Measurements from ENCODE around the gene TJAP1. TPM values are rescaled to one million over a fixed set of nuclear protein-coding genes. Genes with fewer than 3 reads are reported as not detected.
"Not testable (repeated sequence)": the region's sequence is repeated elsewhere in the genome, so short reads cannot be mapped to it uniquely, and the experiment has no call there.

TJAP1 gene
- total RNA-seq, 2 experiments from 2014 or later, result 23.0 to 24.6 TPM

DNA sequence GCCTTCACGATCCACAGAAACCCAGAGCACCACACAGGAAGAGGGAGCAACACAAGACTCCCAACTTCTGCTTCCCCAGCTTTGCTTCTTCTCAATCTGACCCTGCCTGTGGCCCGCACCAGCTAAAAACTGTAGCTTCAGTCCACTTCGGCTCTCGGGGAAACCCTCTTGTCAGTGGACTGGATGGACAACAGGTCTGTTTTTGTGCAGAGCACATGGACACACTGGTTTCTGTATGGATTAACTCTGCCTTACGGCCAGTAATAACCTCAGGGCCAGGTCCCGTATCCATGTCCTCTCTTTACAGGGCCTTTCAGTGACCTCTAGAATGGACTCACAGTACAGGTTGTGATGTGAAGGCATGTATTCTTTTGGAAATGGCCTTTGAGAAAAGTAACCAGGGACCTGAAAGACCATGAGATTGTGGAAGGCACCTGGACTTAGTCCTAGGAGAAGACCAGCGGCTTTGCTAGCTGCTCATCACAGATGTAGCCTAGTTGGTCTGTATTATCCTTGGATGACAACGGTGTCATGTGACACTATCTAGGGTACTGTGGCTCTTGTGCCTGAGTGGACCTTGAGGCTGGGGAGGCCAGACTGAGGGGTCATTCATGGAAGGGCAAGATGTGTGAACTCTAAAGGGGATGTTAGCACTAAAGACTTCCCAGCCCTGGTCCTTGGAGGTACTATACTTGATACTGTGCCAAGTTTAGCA, 45.3 kb downstream of the TJAP1 start:
- peaks cover 44% of the 10 kb centered on the region for H3K36me3 Mint-ChIP-seq (ENCODE audit: low read depth)
- peak overlapping the region; percentile 28 for H3K27ac Mint-ChIP-seq
- H3K27me3 Mint-ChIP-seq (ENCODE audit: low read depth), result no peaks in the 10 kb centered on the region
- intact Hi-C loops (cut with micrococcal nuclease), result no loop called here
- CTCF ChIA-PET, result interaction anchor here (1.1 to 1.9 kb wide), 2 partner anchors 15 to 29 kb away, joined by 3 to 9 read pairs; no protein-coding TSS in a partner anchor
- H3K9me3 Mint-ChIP-seq, result no peaks in the 10 kb centered on the region
- no peak for DNase-seq
- no peak overlapping the region for H3K4me3 Mint-ChIP-seq
- H3K4me1 Mint-ChIP-seq (ENCODE audit: low read depth), result peaks cover 3% of the 10 kb centered on the region

DNA sequence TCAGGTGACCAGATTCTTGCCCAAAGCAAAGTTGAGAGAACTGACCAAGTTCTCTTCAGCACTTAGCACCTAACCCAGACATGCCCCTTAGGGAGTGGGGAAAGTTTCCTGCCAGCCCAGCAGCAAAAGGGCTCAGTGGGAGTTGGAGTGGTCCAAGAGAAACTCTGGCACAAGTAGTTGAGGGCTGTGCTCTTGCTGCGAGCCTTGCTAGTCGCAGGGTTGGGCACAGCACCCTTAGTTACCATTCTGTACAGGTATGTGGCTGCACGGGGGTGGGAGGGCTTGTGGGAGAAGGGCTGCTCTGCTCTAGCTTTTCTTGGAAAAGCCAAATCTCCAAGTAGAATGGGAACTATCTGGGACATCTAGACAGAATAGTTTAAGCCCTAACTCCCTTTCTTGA, 45.9 kb downstream of the TJAP1 start:
- CTCF ChIA-PET, result no interaction called here
- Mint-ChIP-seq H3K9me3 (no peaks in the 10 kb centered on the region), H3K4me1 (ENCODE audit: low read depth) (peaks cover 3% of the 10 kb centered on the region), H3K27me3 (ENCODE audit: low read depth) (no peaks in the 10 kb centered on the region), H3K36me3 (ENCODE audit: low read depth) (peaks cover 46% of the 10 kb centered on the region), H3K27ac (no peak overlapping the region), H3K4me3 (no peak overlapping the region)
- intact Hi-C loops (cut with micrococcal nuclease), result no loop called here
- DNase-seq, result no peak

- Mint-ChIP-seq H3K27me3 (ENCODE audit: low read depth) (no peaks in the 10 kb centered on the region), H3K9me3 (no peaks in the 10 kb centered on the region), H3K27ac (peak overlapping the region; percentile 65), H3K4me1 (ENCODE audit: low read depth) (peaks cover 3% of the 10 kb centered on the region), H3K4me3 (no peak overlapping the region), H3K36me3 (ENCODE audit: low read depth) (peaks cover 50% of the 10 kb centered on the region)
- CTCF ChIA-PET, result interaction anchor here (0.6 to 0.9 kb wide), 2 partner anchors 36 to 295 kb away, joined by 3 to 4 read pairs; partner anchors contain the start of gene DNPH1
- intact Hi-C loops (cut with micrococcal nuclease), result no loop called here
- no peak for DNase-seq
These were observed 47.2 kb downstream of the TJAP1 start for GRCh38 chr6:43524483-43524961.

DNA sequence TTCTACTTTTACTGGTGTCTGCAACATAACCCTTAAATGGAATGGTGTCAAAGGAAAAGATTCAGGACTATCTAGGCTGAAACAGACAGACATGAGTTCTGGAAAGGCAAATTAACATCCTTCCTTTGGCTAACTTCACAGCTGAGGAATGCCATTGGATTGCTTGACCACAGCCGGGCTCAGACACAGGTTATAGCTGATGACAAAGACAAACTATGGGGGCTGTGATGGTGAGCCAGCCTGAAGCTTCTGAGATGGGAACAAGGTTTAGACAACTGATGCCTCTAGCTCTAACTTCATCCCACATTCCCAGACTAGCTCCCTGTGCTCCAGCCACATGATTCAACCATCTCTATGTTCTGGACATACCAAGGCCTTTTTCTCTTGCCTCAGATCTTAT, 54.8 kb downstream of the TJAP1 start:
- no peak overlapping the region for H3K27ac Mint-ChIP-seq
- no peaks in the 10 kb centered on the region for H3K4me1 Mint-ChIP-seq (ENCODE audit: low read depth)
- peaks cover 38% of the 10 kb centered on the region for H3K36me3 Mint-ChIP-seq (ENCODE audit: low read depth)
- H3K4me3 Mint-ChIP-seq, result no peak overlapping the region
- no peak for DNase-seq
- CTCF ChIA-PET, result interaction anchor here (0.6 to 0.8 kb wide), 2 partner anchors 28 to 527 kb away, joined by 3 read pairs; no protein-coding TSS in a partner anchor
- H3K9me3 Mint-ChIP-seq, result no peaks in the 10 kb centered on the region
- intact Hi-C loops (cut with micrococcal nuclease), result no loop called here
- no peaks in the 10 kb centered on the region for H3K27me3 Mint-ChIP-seq (ENCODE audit: low read depth)

DNA sequence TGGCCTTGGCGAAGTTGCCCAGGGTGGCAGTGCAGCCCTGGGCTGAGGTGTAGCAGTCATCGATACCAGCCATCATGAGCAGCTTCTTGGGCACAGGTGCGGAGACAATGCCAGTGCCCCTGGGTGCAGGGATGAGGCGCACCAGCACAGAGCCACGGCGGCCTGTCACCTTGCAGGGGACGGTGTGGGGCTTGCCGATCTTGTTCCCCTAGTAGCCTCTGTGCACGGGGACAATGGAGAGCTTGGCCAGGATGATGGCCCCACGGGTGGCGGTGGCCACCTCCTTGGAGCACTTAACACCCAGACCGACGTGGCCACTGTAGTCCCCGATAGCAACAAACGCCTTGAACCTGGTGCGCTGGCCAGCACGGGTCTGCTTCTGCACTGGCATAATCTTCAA, 61.6 kb downstream of the TJAP1 start:
- H3K4me3 Mint-ChIP-seq; H3K27me3 Mint-ChIP-seq (ENCODE audit: low read depth); H3K9me3 Mint-ChIP-seq; intact Hi-C loops (cut with micrococcal nuclease); DNase-seq; H3K4me1 Mint-ChIP-seq (ENCODE audit: low read depth); H3K27ac Mint-ChIP-seq: not testable (repeated sequence)
- CTCF ChIA-PET, result interaction anchor here (0.6 kb wide), 1 partner anchor 100 kb away, joined by 3 read pairs; no protein-coding TSS in a partner anchor
- peaks cover 37% of the 10 kb centered on the region for H3K36me3 Mint-ChIP-seq (ENCODE audit: low read depth)

GRCh38 chr6:43539409-43539808, 62.0 kb downstream of the TJAP1 start:
- DNase-seq; H3K4me3 Mint-ChIP-seq; H3K4me1 Mint-ChIP-seq (ENCODE audit: low read depth); H3K27ac Mint-ChIP-seq; H3K27me3 Mint-ChIP-seq (ENCODE audit: low read depth); intact Hi-C loops (cut with micrococcal nuclease); H3K9me3 Mint-ChIP-seq: not testable (repeated sequence)
- peaks cover 38% of the 10 kb centered on the region for H3K36me3 Mint-ChIP-seq (ENCODE audit: low read depth)
- CTCF ChIA-PET, result interaction anchor here (0.6 kb wide), 1 partner anchor 100 kb away, joined by 3 read pairs; no protein-coding TSS in a partner anchor

DNA sequence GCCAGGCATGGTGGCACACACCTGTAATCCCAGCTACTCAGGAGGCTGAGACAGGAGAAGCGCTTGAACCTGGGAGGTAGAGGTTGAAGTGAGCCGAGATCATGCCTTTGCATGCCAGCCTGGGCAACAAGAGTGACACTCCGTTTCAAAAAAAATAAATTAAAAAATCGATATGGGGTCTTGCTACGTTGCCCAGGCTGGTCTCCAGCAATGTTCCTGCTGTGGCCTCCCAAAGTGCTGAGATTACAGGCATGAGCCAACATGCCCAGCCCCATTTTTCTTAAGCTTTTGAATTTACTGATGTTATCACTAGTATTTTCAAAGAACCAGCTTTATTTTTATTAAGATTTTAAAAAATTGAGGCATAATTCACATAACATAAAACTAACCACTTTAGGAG, 63.1 kb downstream of the TJAP1 start:
- H3K27ac Mint-ChIP-seq, result no peak overlapping the region
- DNase-seq, result no peak
- peaks cover 44% of the 10 kb centered on the region for H3K36me3 Mint-ChIP-seq (ENCODE audit: low read depth)
- intact Hi-C loops (cut with micrococcal nuclease), result no loop called here
- no peaks in the 10 kb centered on the region for H3K27me3 Mint-ChIP-seq (ENCODE audit: low read depth)
- H3K4me1 Mint-ChIP-seq (ENCODE audit: low read depth), result no peaks in the 10 kb centered on the region
- H3K4me3 Mint-ChIP-seq, result no peak overlapping the region
- CTCF ChIA-PET, result no interaction called here
- H3K9me3 Mint-ChIP-seq, result no peaks in the 10 kb centered on the region

GRCh38 chr6:43541774-43542471, 64.6 kb downstream of the TJAP1 start:
- CTCF ChIA-PET, result interaction anchor here (1.0 kb wide), 1 partner anchor 14 kb away, joined by 4 read pairs; no protein-coding TSS in a partner anchor
- Mint-ChIP-seq H3K4me1 (ENCODE audit: low read depth) (no peaks in the 10 kb centered on the region), H3K9me3 (no peaks in the 10 kb centered on the region), H3K4me3 (no peak overlapping the region), H3K27ac (no peak overlapping the region), H3K36me3 (ENCODE audit: low read depth) (peaks cover 51% of the 10 kb centered on the region), H3K27me3 (ENCODE audit: low read depth) (no peaks in the 10 kb centered on the region)
- intact Hi-C loops (cut with micrococcal nuclease), result no loop called here
- DNase-seq, result no peak

DNA sequence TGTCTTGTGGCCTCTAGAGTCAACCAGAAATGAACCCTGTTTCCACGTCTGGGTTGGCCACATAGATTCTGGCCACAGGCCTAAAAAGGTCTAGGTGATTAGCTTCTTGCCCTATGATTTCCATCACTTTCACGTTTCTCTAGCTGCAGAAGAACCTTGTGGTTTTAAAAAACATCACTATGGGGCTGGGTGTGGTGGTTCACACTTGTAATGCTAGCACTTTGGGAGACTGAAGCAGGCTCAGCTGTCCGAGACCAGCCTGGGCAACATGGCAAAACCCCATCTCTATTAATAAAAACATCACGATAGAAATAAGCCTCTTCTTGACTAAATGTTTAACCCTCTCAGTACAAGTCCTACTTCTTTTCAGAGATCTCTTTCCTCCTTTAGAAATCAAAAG, 67.1 kb downstream of the TJAP1 start:
- CTCF ChIA-PET, result interaction anchor here (0.5 kb wide), 1 partner anchor 590 kb away, joined by 3 read pairs; no protein-coding TSS in a partner anchor
- H3K4me3 Mint-ChIP-seq, result no peak overlapping the region
- H3K4me1 Mint-ChIP-seq (ENCODE audit: low read depth), result no peaks in the 10 kb centered on the region
- H3K27me3 Mint-ChIP-seq (ENCODE audit: low read depth), result no peaks in the 10 kb centered on the region
- no peak overlapping the region for H3K27ac Mint-ChIP-seq
- DNase-seq, result no peak
- no peaks in the 10 kb centered on the region for H3K9me3 Mint-ChIP-seq
- peaks cover 52% of the 10 kb centered on the region for H3K36me3 Mint-ChIP-seq (ENCODE audit: low read depth)
- intact Hi-C loops (cut with micrococcal nuclease), result no loop called here

- H3K9me3 Mint-ChIP-seq, result no peaks in the 10 kb centered on the region
- intact Hi-C loops (cut with micrococcal nuclease), result no loop called here
- CTCF ChIA-PET, result interaction anchor here (1.0 to 2.7 kb wide), 3 partner anchors 23 to 61 kb away, joined by 5 to 8 read pairs (median 5); no protein-coding TSS in a partner anchor
These were observed 69.9 kb downstream of the TJAP1 start for GRCh38 chr6:43547222-43547621.

More at GRCh38 chr6:43547222-43547621, 69.9 kb downstream of the TJAP1 start:
- no peaks in the 10 kb centered on the region for H3K4me1 Mint-ChIP-seq (ENCODE audit: low read depth)
- no peak overlapping the region for H3K4me3 Mint-ChIP-seq
- H3K36me3 Mint-ChIP-seq (ENCODE audit: low read depth), result peaks cover 53% of the 10 kb centered on the region
- no peak for DNase-seq
- H3K27me3 Mint-ChIP-seq (ENCODE audit: low read depth), result no peaks in the 10 kb centered on the region
- no peak overlapping the region for H3K27ac Mint-ChIP-seq
